ENCODE data around the gene RRM1. TPM values are rescaled to one million over a fixed set of nuclear protein-coding genes. Genes with fewer than 3 reads are reported as not detected.

RRM1 gene
- total RNA-seq, 4 donors from 2014 or later = 33.1 to 67.4 (median 43.6) TPM

- no peak for TF ChIP-seq EP300 (IDR thresholded peaks at IDR 0.05)
- TF ChIP-seq CTCF (IDR thresholded peaks at IDR 0.05) = peak; percentile 16 to 68 (median 40)
- no peak for TF ChIP-seq POLR2AphosphoS5 (IDR thresholded peaks at IDR 0.05)
- peaks cover 0 to 18% (median 0%) of the 10 kb centered on the region in 3 donors for H3K4me1 ChIP-seq
- no peaks in the 10 kb centered on the region for H3K36me3 ChIP-seq
- peak; percentile 36 for ATAC-seq
- no peak overlapping the region for H3K27ac ChIP-seq
- H3K9me3 ChIP-seq = no peaks in the 10 kb centered on the region
- H3K4me3 ChIP-seq = no peak overlapping the region
- H3K27me3 ChIP-seq = no peaks in the 10 kb centered on the region
- 59 to 63% methylated on average over 3 to 6 of the region's 9 CpGs for WGBS, 2 donors (ENCODE audit: low coverage in 1 of 2)
Observed at GRCh38 chr11:4181782-4182721, 87.5 kb downstream of the RRM1 start.

- TF ChIP-seq CTCF (IDR thresholded peaks at IDR 0.05) (no peak), POLR2A (IDR thresholded peaks at IDR 0.05) (no peak), EP300 (IDR thresholded peaks at IDR 0.05) (no peak), POLR2AphosphoS5 (IDR thresholded peaks at IDR 0.05) (no peak)
- WGBS, 2 donors (ENCODE audit: low coverage in 1 of 2) = 76 to 100% methylated on average over 2 to 3 of the region's 14 CpGs
- Histone ChIP-seq H3K27ac (no peak overlapping the region), H3K9me3 (no peaks in the 10 kb centered on the region), H3K4me3 (no peak overlapping the region), H3K27me3 (no peaks in the 10 kb centered on the region), H3K4me1 (peaks cover 0 to 32% (median 0%) of the 10 kb centered on the region in 3 donors), H3K36me3 (no peaks in the 10 kb centered on the region)
- ATAC-seq = no peak
Observed at GRCh38 chr11:4183410-4184057, 88.9 kb downstream of the RRM1 start.

DNA sequence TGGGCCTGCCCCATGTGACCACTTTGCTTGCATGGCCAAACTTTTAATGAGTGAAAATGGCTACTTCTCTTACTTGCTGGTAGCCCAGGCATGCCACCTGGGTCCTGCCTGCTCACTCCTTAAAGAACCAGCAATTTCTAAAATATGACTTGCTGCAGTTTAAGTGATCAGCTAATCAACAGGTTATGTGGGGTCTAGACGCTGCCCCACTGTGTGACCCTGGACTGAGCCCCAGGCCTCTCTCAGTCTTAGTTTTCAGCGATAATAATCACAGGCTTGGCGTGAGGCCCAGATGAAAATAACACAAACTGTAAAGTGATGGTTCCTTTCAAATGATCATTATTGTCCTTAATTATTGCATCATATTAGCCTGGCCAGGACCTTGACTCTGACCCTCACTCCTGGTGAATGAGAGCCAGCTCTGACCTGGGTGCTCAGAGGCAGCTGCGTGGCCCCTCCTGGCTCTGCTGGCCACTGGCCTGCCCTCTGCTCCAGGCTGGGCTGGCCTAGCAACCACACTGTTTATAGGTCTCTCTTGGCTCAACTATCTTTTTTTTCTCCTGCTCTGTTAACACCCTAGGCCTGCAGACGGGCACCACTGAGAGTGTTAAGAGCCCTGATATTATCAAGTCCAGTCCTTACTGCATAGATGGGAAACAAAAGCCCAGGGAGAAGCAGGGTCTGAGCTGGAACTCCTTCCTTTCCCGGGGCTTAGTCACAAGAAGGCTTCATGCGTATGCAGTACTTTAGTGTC is 89.7 kb downstream of the RRM1 start:
- Histone ChIP-seq H3K9me3 (no peaks in the 10 kb centered on the region), H3K4me3 (no peak overlapping the region), H3K27me3 (no peaks in the 10 kb centered on the region), H3K36me3 (no peaks in the 10 kb centered on the region), H3K4me1 (peaks cover 0 to 34% (median 0%) of the 10 kb centered on the region in 3 donors), H3K27ac (peak overlapping the region in 1 of 4 donors; percentile 16)
- ATAC-seq = no peak
- WGBS, 2 donors (ENCODE audit: low coverage in 1 of 2) = 42 to 44% methylated on average over 3 to 4 of the region's 7 CpGs
- TF ChIP-seq EP300 (IDR thresholded peaks at IDR 0.05) (no peak), POLR2AphosphoS5 (IDR thresholded peaks at IDR 0.05) (no peak), CTCF (IDR thresholded peaks at IDR 0.05) (no peak), POLR2A (IDR thresholded peaks at IDR 0.05) (no peak)

- H3K4me3 ChIP-seq = no peak overlapping the region
- H3K27me3 ChIP-seq = no peaks in the 10 kb centered on the region
- ATAC-seq = no peak
- H3K9me3 ChIP-seq = no peaks in the 10 kb centered on the region
- 87% methylated on average over 2 of the region's 3 CpGs; no CpG with 5 or more reads in 1 of the 2 donors for WGBS, 2 donors (ENCODE audit: low coverage in 1 of 2)
- TF ChIP-seq POLR2A (IDR thresholded peaks at IDR 0.05) = no peak
- no peak for TF ChIP-seq EP300 (IDR thresholded peaks at IDR 0.05)
- TF ChIP-seq CTCF (IDR thresholded peaks at IDR 0.05) = no peak
- TF ChIP-seq POLR2AphosphoS5 (IDR thresholded peaks at IDR 0.05) = no peak
- no peaks in the 10 kb centered on the region for H3K36me3 ChIP-seq
- H3K27ac ChIP-seq = no peak overlapping the region
- peaks cover 0 to 42% (median 0%) of the 10 kb centered on the region in 3 donors for H3K4me1 ChIP-seq
Observed at GRCh38 chr11:4185561-4185960, 91.0 kb downstream of the RRM1 start.

All from gastroesophageal sphincter (tissue), 4 donors.